CD4-positive, alpha-beta T cell (primary cell): ENCODE measurements around the gene COPG2. TPM values are rescaled to one million over a fixed set of nuclear protein-coding genes. Genes with fewer than 3 reads are reported as not detected.
"Not testable (repeated sequence)": the region's sequence is repeated elsewhere in the genome, so short reads cannot be mapped to it uniquely, and the experiment has no call there.

Source experiments
- ATAC-seq: fragments of 200-7000 bp; cut with Tn5 transposase; one replicate; pipeline ENCODE4 v1.10.0; 2022; ENCODE audit warnings: mild to moderate bottlenecking; ENCODE audit not compliant: poor library complexity
- CTCF ChIA-PET: fragments of 350-600 bp; sonication (Branson Sonifier 250); formaldehyde crosslinking; loops from one replicate; lab custom pipeline; 2021; ENCODE audit warnings: antibody characterized with exemption, inconsistent platforms; lab: Charles Lee
- POLR2A ChIA-PET: fragments of 350-600 bp; sonication (Branson Sonifier 250); formaldehyde crosslinking; loops from one replicate; lab custom pipeline; 2021; ENCODE audit warnings: antibody characterized with exemption, inconsistent platforms; lab: Charles Lee
- DNase-seq, 14 experiments: peaks; one replicate each; pipeline ENCODE4 v3.0.0-alpha.2; 2013 to 2020; ENCODE audit warnings: mixed read lengths in 2 of 14
- H3K27ac ChIP-seq, 2 donors: one replicate each; pipeline versions ENCODE4 v1.5.1 to v1.7.0; 2013; ENCODE audit warnings: low read length in 2 of 2, low read depth in 1 of 2, mild to moderate bottlenecking in 1 of 2
- H3K27me3 ChIP-seq, 2 experiments: 1 replicate in 1 of 2; 2 replicates in 1 of 2; pipeline versions ENCODE4 v1.6.1 to v1.7.0; 2013; ENCODE audit warnings: low read length in 2 of 2, control low read depth in 1 of 2, mild to moderate bottlenecking in 1 of 2, moderate library complexity in 1 of 2; ENCODE audit not compliant: insufficient read depth in 2 of 2, control insufficient read depth in 1 of 2
- H3K36me3 ChIP-seq: one replicate; pipeline ENCODE4 v1.6.1; 2013; ENCODE audit warnings: low read length, control low read depth; ENCODE audit not compliant: insufficient read depth
- H3K4me1 ChIP-seq: one replicate; pipeline ENCODE4 v1.6.1; 2013; ENCODE audit warnings: low read length, control low read depth; ENCODE audit not compliant: insufficient read depth
- H3K4me3 ChIP-seq: one replicate; pipeline ENCODE4 v1.5.1; 2013; ENCODE audit warnings: mild to moderate bottlenecking, low read length, moderate library complexity
- H3K9me3 ChIP-seq, 2 experiments: 1 replicate in 1 of 2; 2 replicates in 1 of 2; pipeline versions ENCODE4 v1.6.1 to v1.7.0; 2013; ENCODE audit warnings: low read length in 2 of 2, mild to moderate bottlenecking in 2 of 2, control low read depth in 1 of 2, moderate library complexity in 1 of 2; ENCODE audit not compliant: control insufficient read depth in 1 of 2, insufficient read depth in 1 of 2
- H3K27ac Mint-ChIP-seq: one replicate; pipeline ENCODE4 v1.8.0; 2020; ENCODE audit warnings: mixed read lengths
- H3K27me3 Mint-ChIP-seq: one replicate; pipeline ENCODE4 v1.8.0; 2021; ENCODE audit warnings: mixed read lengths
- H3K36me3 Mint-ChIP-seq: one replicate; pipeline ENCODE4 v1.8.0; 2021; ENCODE audit warnings: low read depth, mixed read lengths
- H3K4me1 Mint-ChIP-seq: one replicate; pipeline ENCODE4 v1.8.0; 2021; ENCODE audit warnings: low read depth, mixed read lengths
- H3K4me3 Mint-ChIP-seq: one replicate; pipeline ENCODE4 v1.8.0; 2020; ENCODE audit warnings: mild to moderate bottlenecking, mixed read lengths
- H3K9me3 Mint-ChIP-seq: one replicate; pipeline ENCODE4 v1.8.0; 2020; ENCODE audit warnings: mixed read lengths
- CTCF ChIP-seq: fragments of 200-600 bp; IDR thresholded peaks from one replicate; pipeline ENCODE4 v1.8.0; 2022; ENCODE audit warnings: antibody characterized with exemption, mild to moderate bottlenecking
- intact Hi-C, 2 experiments: fragments of 100-400 bp; cut with DNase I in 1 of 2; cut with micrococcal nuclease in 1 of 2; formaldehyde crosslinking; loops; one replicate each; pipeline versions ENCODE4 v1.15.1 to v1.9.0; 2023 to 2025; cut with DNase I, micrococcal nuclease
- total RNA-seq, 174 experiments: library from RNA in 2 of 174; stranded (reverse) in 2 of 174; gene quantifications; one replicate each; pipeline ENCODE4 v1.2.3 and lab custom pipeline; 2021 to 2026

COPG2 gene
- total RNA-seq, 2 experiments from 2014 or later: 4.1 to 4.3 TPM

- Histone ChIP-seq H3K4me1 (no peaks in the 10 kb centered on the region), H3K27me3 (no peaks in the 10 kb centered on the region), H3K27ac (no peak overlapping the region), H3K36me3 (no peaks in the 10 kb centered on the region), H3K9me3 (no peaks in the 10 kb centered on the region), H3K4me3 (no peak overlapping the region)
- Mint-ChIP-seq H3K4me1 (no peaks in the 10 kb centered on the region), H3K27ac (no peak overlapping the region), H3K27me3 (no peaks in the 10 kb centered on the region), H3K9me3 (no peaks in the 10 kb centered on the region), H3K36me3 (peaks cover 28% of the 10 kb centered on the region), H3K4me3 (no peak overlapping the region)
- DNase-seq (no peak), ATAC-seq (no peak)
- no peak for TF ChIP-seq CTCF
- CTCF ChIA-PET: no interaction called here
- POLR2A ChIA-PET: no interaction called here
- intact Hi-C loops: no loop called here
Observed at GRCh38 chr7:130544356-130544755, 124.2 kb downstream of the COPG2 start.

- Mint-ChIP-seq H3K27ac (no peak overlapping the region), H3K4me3 (no peak overlapping the region), H3K27me3 (no peaks in the 10 kb centered on the region), H3K9me3 (no peaks in the 10 kb centered on the region), H3K4me1 (no peaks in the 10 kb centered on the region), H3K36me3 (peaks cover 22% of the 10 kb centered on the region)
- intact Hi-C loops: no loop called here
- Histone ChIP-seq H3K36me3 (no peaks in the 10 kb centered on the region), H3K27me3 (no peaks in the 10 kb centered on the region), H3K4me3 (no peak overlapping the region), H3K4me1 (no peaks in the 10 kb centered on the region), H3K27ac (no peak overlapping the region), H3K9me3 (peaks cover 0 to under 1% of the 10 kb centered on the region in 2 experiments)
- TF ChIP-seq CTCF: no peak
- ATAC-seq: no peak
- CTCF ChIA-PET: no interaction called here
- DNase-seq: no peak
- POLR2A ChIA-PET: no interaction called here
Observed at GRCh38 chr7:130543487-130544010, 125.0 kb downstream of the COPG2 start.

- H3K4me1 ChIP-seq, H3K27ac Mint-ChIP-seq, H3K4me1 Mint-ChIP-seq, intact Hi-C loops, H3K27me3 Mint-ChIP-seq, H3K4me3 Mint-ChIP-seq, H3K27ac ChIP-seq, POLR2A ChIA-PET, H3K9me3 Mint-ChIP-seq, CTCF ChIA-PET, H3K9me3 ChIP-seq, H3K4me3 ChIP-seq, DNase-seq, H3K36me3 ChIP-seq, H3K27me3 ChIP-seq, ATAC-seq: not testable (repeated sequence)
- peaks cover 19% of the 10 kb centered on the region for H3K36me3 Mint-ChIP-seq
Observed at GRCh38 chr7:130542297-130542696, 126.3 kb downstream of the COPG2 start.

GRCh38 chr7:130541287-130541686, 127.3 kb downstream of the COPG2 start:
- H3K27ac Mint-ChIP-seq, DNase-seq, H3K4me1 Mint-ChIP-seq, H3K4me3 Mint-ChIP-seq, H3K9me3 Mint-ChIP-seq, intact Hi-C loops, H3K27me3 Mint-ChIP-seq, H3K27ac ChIP-seq, ATAC-seq, H3K9me3 ChIP-seq, POLR2A ChIA-PET, CTCF ChIA-PET, H3K36me3 ChIP-seq, H3K4me1 ChIP-seq, H3K4me3 ChIP-seq, H3K27me3 ChIP-seq: not testable (repeated sequence)
- H3K36me3 Mint-ChIP-seq: peaks cover 12% of the 10 kb centered on the region

- H3K27ac ChIP-seq, H3K4me1 ChIP-seq, H3K36me3 ChIP-seq, H3K27ac Mint-ChIP-seq, H3K27me3 ChIP-seq, POLR2A ChIA-PET, ATAC-seq, H3K4me1 Mint-ChIP-seq, H3K4me3 Mint-ChIP-seq, H3K27me3 Mint-ChIP-seq, H3K9me3 ChIP-seq, H3K9me3 Mint-ChIP-seq, H3K4me3 ChIP-seq, DNase-seq, CTCF ChIA-PET, intact Hi-C loops, H3K36me3 Mint-ChIP-seq: not testable (repeated sequence)
Observed at GRCh38 chr7:130537894-130538293, 130.7 kb downstream of the COPG2 start.
